Measurements from ENCODE around the gene ANKRD30A. TPM values are rescaled to one million over a fixed set of nuclear protein-coding genes. Genes with fewer than 3 reads are reported as not detected.

The ANKRD30A gene
- total RNA-seq, result not detected in 2 replicates

GRCh38 chr10:37125191-37125732, at the start of gene ANKRD30A:
TSS of gene ANKRD30A (plus strand) at chr10:37125598. CDS start at chr10:37125788, 190 bp downstream.

Small RNA genes within 50 kb of the gene (small RNA-seq; reads per million reads assigned to genes)
- gene RF00019 (not detected), gene RN7SL314P (not detected), gene RNU6-811P (not detected)

All from placental epithelial cell (primary cell).